Neural cell (in vitro differentiated cells): ENCODE measurements around the gene IGF1R.

Experiments
- CTCF ChIP-seq: fragments of 450-650 bp; IDR thresholded peaks from 2 replicates; pipeline ENCODE4 v1.5.1; 2014; ENCODE audit warnings: antibody characterized with exemption, mild to moderate bottlenecking, moderate library complexity; ENCODE audit not compliant: poor library complexity, severe bottlenecking
- EP300 ChIP-seq: fragments of 450-650 bp; conservative IDR thresholded peaks from 2 replicates; pipeline ENCODE4 v1.6.1; 2014; ENCODE audit warnings: antibody characterized with exemption, mild to moderate bottlenecking, moderate library complexity; ENCODE audit not compliant: poor library complexity, severe bottlenecking
- EZH2 ChIP-seq: fragments of 200-600, 300-800 bp; shearing (Covaris generic), sonication (generic); IDR thresholded peaks from 2 replicates; pipeline ENCODE4 v1.6.1; 2014; ENCODE audit warnings: antibody characterized with exemption, low read length, borderline replicate concordance, mild to moderate bottlenecking; ENCODE audit not compliant: insufficient read depth, poor library complexity, severe bottlenecking
- POLR2AphosphoS5 ChIP-seq: IDR thresholded peaks from 2 replicates; pipeline ENCODE4 v1.6.1; 2012
- RAD21 ChIP-seq: fragments of 450-650 bp; conservative IDR thresholded peaks from 2 replicates; pipeline ENCODE4 v1.6.1; 2014; ENCODE audit warnings: antibody characterized with exemption, mild to moderate bottlenecking, moderate library complexity
- REST ChIP-seq: IDR thresholded peaks from 2 replicates; pipeline ENCODE4 v1.6.1; 2012; ENCODE audit warnings: borderline replicate concordance
- SMC3 ChIP-seq: fragments of 450-650 bp; conservative IDR thresholded peaks from 2 replicates; pipeline ENCODE4 v1.6.1; 2014; ENCODE audit warnings: antibody characterized with exemption, mild to moderate bottlenecking, moderate library complexity; ENCODE audit not compliant: poor library complexity

- no peak for TF ChIP-seq CTCF
- no peak for TF ChIP-seq REST
- no peak for TF ChIP-seq EZH2
- TF ChIP-seq SMC3: no peak
- TF ChIP-seq RAD21: no peak
- no peak for TF ChIP-seq EP300
- no peak for TF ChIP-seq POLR2AphosphoS5
Measured at GRCh38 chr15:98845138-98845884, 197.0 kb downstream of the IGF1R start.
